ENCODE measurements around the gene ARMH4.

DNA sequence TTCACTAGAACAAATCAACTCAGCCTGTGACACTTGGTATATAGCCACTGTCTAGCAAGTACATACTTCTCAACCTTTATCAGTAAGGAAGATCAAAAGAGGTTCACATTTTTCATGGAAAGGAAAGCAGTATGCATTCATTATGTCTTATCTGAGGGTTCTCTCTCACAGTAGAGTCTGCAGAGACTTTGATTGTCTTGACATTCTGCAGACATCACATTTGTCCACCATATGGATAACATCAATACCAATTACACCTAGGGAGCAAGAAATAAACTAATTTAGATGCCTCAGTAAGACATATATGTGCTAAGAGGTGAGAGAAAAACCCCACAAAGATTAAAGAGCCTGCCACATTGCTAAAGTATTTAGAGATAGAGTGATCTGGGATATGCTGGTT, 175.3 kb downstream of the ARMH4 start:
- TF ChIP-seq ZNF274 (IDR thresholded peaks at IDR 0.05; ENCODE audit: low read depth, low read length) (no peak), SUZ12 (IDR thresholded peaks at IDR 0.05; ENCODE audit: extremely low read depth, insufficient read depth, insufficient read length) (no peak), YY1 (IDR thresholded peaks at IDR 0.05; ENCODE audit: insufficient read depth, insufficient read length) (no peak)
